Measurements from ENCODE around the gene VPS26A.
A peak's percentile ranks its signal among the peaks of the same experiment; 100 is the strongest.
"Not testable (repeated sequence)": the region's sequence is repeated elsewhere in the genome, so short reads cannot be mapped to it uniquely, and the experiment has no call there.

VPS26A gene

GRCh38 chr10:69142074-69142473, 18.1 kb downstream of the VPS26A start:
- H3K9me3 ChIP-seq (ENCODE audit: control insufficient read depth, insufficient read depth, low read depth, low read length); H3K36me3 ChIP-seq (ENCODE audit: control insufficient read depth in 2 of 2, insufficient read depth in 1 of 2, low read length in 2 of 2); H3K27ac ChIP-seq (ENCODE audit: extremely low read depth, low read depth, low read length); H3K4me1 ChIP-seq (ENCODE audit: control insufficient read depth, insufficient read depth, low read length); H3K4me3 ChIP-seq (ENCODE audit: low read depth, low read length); POLR2A ChIA-PET: not testable (repeated sequence)
- peak; percentile 85 for TF ChIP-seq ZNF121 (tag by site-specific recombination; IDR thresholded peaks at IDR 0.05)
- CTCF ChIA-PET, result interaction anchor here (0.7 kb wide), 1 partner anchor 23 kb away, joined by 4 read pairs; no protein-coding TSS in a partner anchor

GRCh38 chr10:69142983-69143382, 19.0 kb downstream of the VPS26A start:
- H3K27ac ChIP-seq (ENCODE audit: extremely low read depth, low read depth, low read length), result no peak overlapping the region
- POLR2A ChIA-PET, result no interaction called here
- H3K9me3 ChIP-seq (ENCODE audit: control insufficient read depth, insufficient read depth, low read depth, low read length), result no peaks in the 10 kb centered on the region
- H3K4me3 ChIP-seq (ENCODE audit: low read depth, low read length), result no peak overlapping the region
- CTCF ChIA-PET, result interaction anchor here (0.7 kb wide), 2 partner anchors 18 to 24 kb away, joined by 3 to 4 read pairs; no protein-coding TSS in a partner anchor
- TF ChIP-seq RBAK (tag by site-specific recombination; IDR thresholded peaks at IDR 0.05) (no peak), ZNF558 (tag by site-specific recombination; IDR thresholded peaks at IDR 0.05) (no peak), ZNF654 (tag by site-specific recombination; IDR thresholded peaks at IDR 0.05; ENCODE audit: low read depth) (no peak), BCL6B (tag by site-specific recombination; IDR thresholded peaks at IDR 0.05) (no peak), ZNF747 (tag by site-specific recombination; IDR thresholded peaks at IDR 0.05) (no peak), ZNF157 (tag by site-specific recombination; IDR thresholded peaks at IDR 0.05) (no peak), ZNF560 (tag by site-specific recombination; IDR thresholded peaks at IDR 0.05; ENCODE audit: borderline replicate concordance) (no peak), ZNF366 (tag by site-specific recombination; conservative IDR thresholded peaks at IDR 0.05) (no peak), ZNF311 (tag by site-specific recombination; IDR thresholded peaks at IDR 0.05; ENCODE audit: borderline replicate concordance) (no peak), EGR2 (tag by site-specific recombination; IDR thresholded peaks at IDR 0.05; ENCODE audit: low read depth) (no peak), ZNF274 (IDR thresholded peaks at IDR 0.05; ENCODE audit: low read length) (no peak), ZNF274 (tag by site-specific recombination; IDR thresholded peaks at IDR 0.05; ENCODE audit: borderline replicate concordance) (no peak), ZNF354C (tag by site-specific recombination; IDR thresholded peaks at IDR 0.05; ENCODE audit: borderline replicate concordance, low read depth) (no peak), ZNF362 (tag by site-specific recombination; IDR thresholded peaks at IDR 0.05) (no peak), YY1 (tag by site-specific recombination; IDR thresholded peaks at IDR 0.05) (no peak)
- no peaks in the 10 kb centered on the region for H3K4me1 ChIP-seq (ENCODE audit: control insufficient read depth, insufficient read depth, low read length)
- H3K36me3 ChIP-seq (ENCODE audit: control insufficient read depth in 2 of 2, insufficient read depth in 1 of 2, low read length in 2 of 2), result peaks cover 0 to 4% of the 10 kb centered on the region in 2 experiments; a peak in 2 of 3 replicates

- no peak overlapping the region for H3K27ac ChIP-seq (ENCODE audit: extremely low read depth, low read depth, low read length)
- ChIA-PET CTCF (no interaction called here), POLR2A (no interaction called here)
- TF ChIP-seq ZSCAN16 (tag by site-specific recombination; IDR thresholded peaks at IDR 0.05), result no peak
- TF ChIP-seq ZNF266 (tag by site-specific recombination; IDR thresholded peaks at IDR 0.05; ENCODE audit: low read depth), result no peak
- TF ChIP-seq ZSCAN4 (tag by site-specific recombination; IDR thresholded peaks at IDR 0.05), result no peak
- no peak for TF ChIP-seq IKZF3 (tag by site-specific recombination; IDR thresholded peaks at IDR 0.05)
- no peak for TF ChIP-seq GFI1B (tag by site-specific recombination; IDR thresholded peaks at IDR 0.05)
- no peak for TF ChIP-seq FEZF1 (tag by site-specific recombination; IDR thresholded peaks at IDR 0.05)
- no peaks in the 10 kb centered on the region for H3K9me3 ChIP-seq (ENCODE audit: control insufficient read depth, insufficient read depth, low read depth, low read length)
- H3K36me3 ChIP-seq (ENCODE audit: control insufficient read depth in 2 of 2, insufficient read depth in 1 of 2, low read length in 2 of 2), result no peaks in the 10 kb centered on the region; a peak in 1 of 3 replicates
- H3K4me1 ChIP-seq (ENCODE audit: control insufficient read depth, insufficient read depth, low read length), result no peaks in the 10 kb centered on the region
- H3K4me3 ChIP-seq (ENCODE audit: low read depth, low read length), result no peak overlapping the region
Measured at GRCh38 chr10:69145329-69145728, 21.4 kb downstream of the VPS26A start.
